ENCODE measurements around the gene SEPTIN2.
"Not testable (repeated sequence)": the region's sequence is repeated elsewhere in the genome, so short reads cannot be mapped to it uniquely, and the experiment has no call there.

SEPTIN2 gene

DNA sequence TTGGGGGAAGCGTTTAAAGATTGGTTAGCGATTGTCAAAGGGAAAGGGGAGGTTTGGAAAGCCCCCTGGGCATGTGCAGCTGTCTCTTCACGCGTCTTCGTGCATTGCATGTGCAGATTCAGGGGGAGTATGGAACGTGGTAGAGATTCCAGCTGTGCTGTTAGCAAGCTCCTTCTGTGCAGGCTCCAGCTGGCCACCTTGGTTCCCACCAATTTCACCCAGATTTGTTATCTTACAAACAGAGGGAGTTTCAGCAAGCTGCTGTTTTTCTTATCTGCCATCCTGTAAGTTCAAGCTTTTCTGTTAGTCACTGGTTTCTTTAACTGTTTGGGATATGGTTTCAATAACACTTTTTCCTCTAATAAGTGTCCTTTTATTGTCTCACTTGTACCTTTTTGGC, 70.8 kb downstream of the SEPTIN2 start:
- no peak for DNase-seq (ENCODE audit: low read depth)

DNA sequence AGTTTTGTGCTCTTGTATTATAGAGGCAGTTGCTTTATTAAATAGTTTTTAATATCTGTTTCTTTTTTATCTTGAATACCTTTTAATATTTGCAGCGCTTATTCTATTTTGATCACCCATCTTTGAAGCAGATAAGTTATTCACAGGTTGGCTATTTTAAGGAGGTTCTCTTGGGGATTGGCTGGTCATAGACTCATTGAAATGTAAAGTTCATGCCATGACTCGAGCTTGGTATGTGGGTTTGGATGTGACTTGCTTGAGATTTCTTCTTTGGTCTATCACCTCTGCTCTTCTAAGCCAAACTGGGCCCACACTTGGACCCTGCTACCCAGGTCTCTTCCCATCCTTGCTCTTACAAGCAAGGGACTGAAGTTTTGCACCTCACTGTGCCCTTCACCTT, 74.0 kb downstream of the SEPTIN2 start:
- DNase-seq (ENCODE audit: low read depth), result no peak

DNA sequence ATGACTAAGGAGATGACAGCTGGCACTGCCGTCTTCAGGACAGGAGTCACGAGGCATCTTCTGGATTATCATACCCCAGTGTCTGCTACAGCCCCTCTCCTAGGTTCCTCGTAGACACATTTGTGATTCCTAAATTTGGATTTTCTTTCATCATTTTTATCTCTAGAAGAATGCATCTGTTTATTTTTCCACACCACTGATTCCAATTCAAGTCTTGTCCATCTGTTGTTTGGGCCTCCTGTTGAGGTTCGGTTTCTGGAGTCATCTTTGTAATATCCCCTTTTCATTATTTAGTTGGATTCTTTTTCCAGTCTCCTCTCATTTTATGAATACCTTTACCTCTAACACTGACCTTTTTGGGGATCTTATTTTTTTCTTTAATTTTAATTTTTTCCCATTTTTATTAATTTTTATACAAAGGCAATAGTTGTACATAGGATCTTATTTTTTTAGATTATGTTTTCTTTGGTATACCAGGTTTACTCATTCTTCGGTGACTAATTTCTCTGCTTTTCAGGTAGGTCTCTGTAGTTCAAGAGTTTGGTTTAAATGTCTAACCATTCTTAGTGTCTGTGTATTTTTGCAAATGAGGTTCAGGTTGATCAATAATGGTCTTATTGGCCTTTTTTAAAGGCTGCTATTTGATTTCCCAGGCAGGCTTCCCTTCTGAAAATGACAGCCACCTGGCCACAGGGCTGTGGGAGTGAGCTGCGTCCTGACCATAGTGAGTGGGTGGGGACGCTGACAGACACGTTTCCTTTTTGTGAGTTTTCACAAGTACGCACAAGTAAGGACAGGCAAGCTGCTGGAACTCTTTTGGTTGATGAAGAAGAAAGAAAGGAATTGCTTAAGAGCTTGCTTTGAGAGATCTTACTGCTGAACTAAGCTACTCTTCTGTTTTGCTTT, 74.8 kb downstream of the SEPTIN2 start:
- DNase-seq (ENCODE audit: low read depth), result no peak

GRCh38 chr2:241391892-241392665, 76.4 kb downstream of the SEPTIN2 start:
- no peak for DNase-seq (ENCODE audit: low read depth)

- DNase-seq (ENCODE audit: low read depth), result not testable (repeated sequence)
Observed at GRCh38 chr2:241392753-241393152, 77.0 kb downstream of the SEPTIN2 start.

DNA sequence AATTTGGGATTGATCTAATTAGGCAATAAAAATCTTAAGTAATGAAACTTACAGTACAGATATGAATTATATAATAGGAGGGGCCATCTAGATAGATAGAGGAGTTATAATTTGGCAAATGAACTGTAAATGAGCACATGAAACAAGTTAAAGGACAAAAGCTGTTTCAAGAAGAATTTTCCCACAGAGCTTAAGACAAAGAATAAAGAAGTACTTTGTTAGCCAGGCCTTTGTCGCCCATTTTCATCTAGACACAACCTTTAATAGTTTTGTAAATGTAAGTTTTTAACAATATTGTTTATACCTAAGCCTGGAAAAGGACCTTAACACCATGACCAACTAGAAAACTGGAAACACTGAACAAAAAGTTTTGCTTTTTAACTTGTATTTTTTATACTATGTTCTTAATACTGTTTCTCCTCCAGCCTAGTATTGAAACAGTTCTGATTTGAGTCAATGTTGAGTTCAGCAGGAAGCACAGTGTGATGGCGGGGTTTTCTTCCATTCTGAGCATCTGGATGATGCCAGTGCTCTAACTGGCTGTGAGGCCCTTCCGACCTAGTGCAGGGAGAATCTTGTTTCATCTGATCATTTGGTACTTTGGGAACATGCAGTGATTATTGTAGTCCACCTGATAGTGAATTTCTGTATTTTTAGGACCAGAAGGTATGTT, 77.9 kb downstream of the SEPTIN2 start:
- no peak for DNase-seq (ENCODE audit: low read depth)

DNA sequence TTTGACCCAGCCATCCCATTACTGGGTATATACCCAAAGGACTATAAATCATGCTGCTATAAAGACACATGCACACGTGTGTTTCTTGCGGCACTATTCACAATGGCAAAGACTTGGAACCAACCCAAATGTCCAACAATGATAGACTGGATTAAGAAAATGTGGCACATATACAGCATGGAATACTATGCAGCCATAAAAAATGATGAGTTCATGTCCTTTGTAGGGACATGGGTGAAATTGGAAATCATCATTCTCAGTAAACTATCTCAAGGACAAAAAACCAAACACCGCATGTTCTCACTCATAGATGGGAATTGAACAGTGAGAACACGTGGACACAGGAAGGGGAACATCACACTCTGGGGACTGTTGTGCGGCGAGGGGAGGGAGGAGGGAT, 81.1 kb downstream of the SEPTIN2 start:
- DNase-seq (ENCODE audit: low read depth), result not testable (repeated sequence)

DNA sequence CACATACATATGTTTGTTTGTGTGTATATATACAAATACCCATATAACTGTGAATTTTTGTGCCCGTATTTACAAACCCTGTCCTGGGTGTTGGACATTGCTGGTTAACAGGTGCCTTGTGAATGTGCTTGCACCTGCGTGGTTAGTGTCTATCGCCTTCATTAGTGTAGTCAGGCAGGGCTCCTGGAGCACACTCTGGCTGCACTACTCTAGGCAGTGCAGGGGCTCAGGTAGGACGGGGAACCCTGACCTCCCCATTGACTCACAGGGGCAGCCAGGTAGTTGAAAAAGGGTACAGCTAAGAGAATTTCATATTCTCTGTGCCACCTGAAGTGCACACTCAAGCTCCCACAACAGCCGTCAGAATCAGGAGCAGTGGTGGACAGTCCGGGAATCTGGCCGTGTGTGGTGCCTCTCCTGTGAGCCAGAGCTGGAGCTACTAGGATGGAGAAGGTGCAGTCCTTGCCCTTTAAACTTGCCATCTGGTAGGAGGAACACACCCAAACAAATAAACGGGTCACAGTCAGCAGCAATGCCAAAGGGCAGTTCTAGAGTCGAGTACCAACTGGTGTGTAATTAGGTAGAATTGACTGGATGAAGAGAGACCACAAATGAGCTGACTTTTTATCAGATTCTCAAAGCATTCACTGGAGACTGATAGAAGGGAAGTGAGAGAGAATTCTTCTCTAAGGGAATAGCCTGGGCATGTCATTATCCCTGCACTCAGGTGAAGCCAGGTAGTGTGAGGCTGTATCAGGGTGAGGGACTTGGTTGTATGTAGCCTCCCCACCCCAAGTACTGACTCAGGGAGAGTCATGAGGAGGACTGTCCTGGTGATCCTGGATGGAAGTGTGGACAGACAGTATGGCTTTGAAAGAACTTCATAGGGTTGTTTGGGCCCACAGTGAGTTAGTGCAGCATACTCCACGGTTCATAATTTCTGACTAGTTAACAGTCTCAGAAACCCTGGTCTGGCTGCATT, 84.5 kb downstream of the SEPTIN2 start:
- no peak for DNase-seq (ENCODE audit: low read depth)
